HEK293 (cell line): Measurements from ENCODE around the gene GMPR2.

Experiments
- BCL6B ChIP-seq: fragments of 450-650 bp; formaldehyde crosslinking; IDR thresholded peaks from 2 replicates; pipeline ENCODE4 v1.5.1; 2017; ENCODE audit warnings: missing biosample characterization, missing genetic modification characterization
- GFI1B ChIP-seq: fragments of 450-650 bp; formaldehyde crosslinking; IDR thresholded peaks from 2 replicates; pipeline ENCODE4 v1.5.1; 2016; ENCODE audit warnings: missing biosample characterization, missing genetic modification characterization
- KLF10 ChIP-seq: fragments of 450-650 bp; IDR thresholded peaks from 2 replicates; pipeline ENCODE4 v1.5.1; 2018; ENCODE audit warnings: missing biosample characterization, mild to moderate bottlenecking, missing genetic modification characterization
- PATZ1 ChIP-seq: fragments of 450-650 bp; formaldehyde crosslinking; IDR thresholded peaks from 2 replicates; pipeline ENCODE4 v1.5.1; 2016; ENCODE audit warnings: missing biosample characterization, missing genetic modification characterization
- PRDM10 ChIP-seq: fragments of 450-650 bp; formaldehyde crosslinking; IDR thresholded peaks from 2 replicates; pipeline ENCODE4 v1.5.1; 2016; ENCODE audit warnings: missing biosample characterization, missing genetic modification characterization
- TRIM28 ChIP-seq: IDR thresholded peaks from 2 replicates; pipeline ENCODE4 v1.6.1; 2011; ENCODE audit warnings: low read length, control low read depth, borderline replicate concordance
- ZNF112 ChIP-seq: fragments of 450-650 bp; formaldehyde crosslinking; IDR thresholded peaks from 2 replicates; pipeline ENCODE4 v1.5.0; 2017; ENCODE audit warnings: missing biosample characterization, missing genetic modification characterization
- ZNF121 ChIP-seq: fragments of 450-650 bp; formaldehyde crosslinking; IDR thresholded peaks from 2 replicates; pipeline ENCODE4 v1.5.1; 2016; ENCODE audit warnings: missing biosample characterization, missing genetic modification characterization
- ZNF311 ChIP-seq: fragments of 450-650 bp; formaldehyde crosslinking; IDR thresholded peaks from 2 replicates; pipeline ENCODE4 v1.5.1; 2017; ENCODE audit warnings: missing biosample characterization, missing genetic modification characterization, borderline replicate concordance
- ZNF324 ChIP-seq: fragments of 450-650 bp; formaldehyde crosslinking; IDR thresholded peaks from 2 replicates; pipeline ENCODE4 v1.5.1; 2016; ENCODE audit warnings: missing biosample characterization, missing genetic modification characterization
- ZNF391 ChIP-seq: fragments of 450-650 bp; formaldehyde crosslinking; IDR thresholded peaks from 2 replicates; pipeline ENCODE4 v1.5.1; 2016; ENCODE audit warnings: low read depth, missing biosample characterization, missing genetic modification characterization, borderline replicate concordance
- ZNF473 ChIP-seq: fragments of 450-650 bp; formaldehyde crosslinking; IDR thresholded peaks from 2 replicates; pipeline ENCODE4 v1.5.1; 2017; ENCODE audit warnings: missing biosample characterization, missing genetic modification characterization
- ZNF623 ChIP-seq: fragments of 450-650 bp; formaldehyde crosslinking; IDR thresholded peaks from 2 replicates; pipeline ENCODE4 v1.5.1; 2016; ENCODE audit warnings: missing biosample characterization, missing genetic modification characterization
- ZNF692 ChIP-seq: fragments of 450-650 bp; formaldehyde crosslinking; IDR thresholded peaks from 2 replicates; pipeline ENCODE4 v1.5.1; 2016; ENCODE audit warnings: missing biosample characterization, missing genetic modification characterization
- ZNF76 ChIP-seq: fragments of 450-650 bp; formaldehyde crosslinking; IDR thresholded peaks from 2 replicates; pipeline ENCODE4; 2016; ENCODE audit warnings: low read depth, missing biosample characterization, missing genetic modification characterization, borderline replicate concordance
- ZSCAN18 ChIP-seq: fragments of 450-650 bp; formaldehyde crosslinking; IDR thresholded peaks from 2 replicates; pipeline ENCODE4 v1.5.1; 2016; ENCODE audit warnings: missing biosample characterization, missing genetic modification characterization
- ZSCAN5A ChIP-seq: fragments of 450-650 bp; formaldehyde crosslinking; IDR thresholded peaks from 2 replicates; pipeline ENCODE4 v1.5.1; 2016; ENCODE audit warnings: missing biosample characterization, missing genetic modification characterization
- ZXDB ChIP-seq: fragments of 450-650 bp; formaldehyde crosslinking; IDR thresholded peaks from 2 replicates; pipeline ENCODE4 v1.5.1; 2016; ENCODE audit warnings: missing biosample characterization, missing genetic modification characterization

The GMPR2 gene

GRCh38 chr14:24188251-24189058 is 44.3 kb upstream of the GMPR2 start, which contains the start of gene IPO4 (continued):
- TF ChIP-seq PRDM10 (tag by site-specific recombination) (peak; percentile 45; the same call in 1 of the 2 replicates), ZNF121 (tag by site-specific recombination) (0 out of 2 replicates have a peak, but pooled peaks have one; percentile 11), BCL6B (tag by site-specific recombination) (no peak), ZNF324 (tag by site-specific recombination) (peak; percentile 96), ZXDB (tag by site-specific recombination) (peak; percentile 95), TRIM28 (peak; percentile 77; the same call in 1 of the 2 replicates), GFI1B (tag by site-specific recombination) (0 out of 2 replicates have a peak, but pooled peaks have one; percentile 27), ZSCAN18 (tag by site-specific recombination) (0 out of 2 replicates have a peak, but pooled peaks have one; percentile 83), ZNF623 (peak; percentile 40; the same call in 1 of the 2 replicates), ZNF692 (peak; percentile 82), ZNF112 (tag by site-specific recombination) (no peak), ZNF311 (tag by site-specific recombination) (no peak), ZNF76 (tag by site-specific recombination) (peak; percentile 84), PATZ1 (peak; percentile 93), KLF10 (tag by site-specific recombination) (peak; percentile 92), ZNF391 (tag by site-specific recombination) (peak; percentile 95), ZNF473 (tag by site-specific recombination) (no peak), ZSCAN5A (tag by site-specific recombination) (peak; percentile 89)
